ENCODE results near the gene CHD6. TPM values are rescaled to one million over a fixed set of nuclear protein-coding genes. Genes with fewer than 3 reads are reported as not detected.

Gene CHD6
- total RNA-seq: 33.1 TPM

- peak; percentile 92 to 99 (median 99) for DNase-seq (ENCODE audit: low read depth in 2 of 3, low spot score in 2 of 3)
Observed at GRCh38 chr20:41617902-41618806, at the start of gene CHD6. CHD6 (minus strand) TSS chr20:41618377; CDS start chr20:41551337, 67,040 bp downstream.

- DNase-seq (ENCODE audit: low read depth in 2 of 3, low spot score in 2 of 3): peak in 1 of 3 donors; percentile 42
Observed at GRCh38 chr20:41664584-41664983, 46.4 kb upstream of the CHD6 start.

- peak in 1 of 3 donors; percentile 47 for DNase-seq (ENCODE audit: low read depth in 2 of 3, low spot score in 2 of 3)
Observed at GRCh38 chr20:41657655-41658054, 39.5 kb upstream of the CHD6 start.

- DNase-seq (ENCODE audit: low read depth in 2 of 3, low spot score in 2 of 3): no peak
Observed at GRCh38 chr20:41655962-41656618, 37.9 kb upstream of the CHD6 start.

GRCh38 chr20:41654884-41655283, 36.7 kb upstream of the CHD6 start:
- peak in 1 of 3 donors; percentile 16 for DNase-seq (ENCODE audit: low read depth in 2 of 3, low spot score in 2 of 3)

- DNase-seq (ENCODE audit: low read depth in 2 of 3, low spot score in 2 of 3): no peak
Observed at GRCh38 chr20:41654292-41654691, 36.1 kb upstream of the CHD6 start.

GRCh38 chr20:41650231-41650948, 32.2 kb upstream of the CHD6 start:
- DNase-seq (ENCODE audit: low read depth in 2 of 3, low spot score in 2 of 3): no peak

- no peak for DNase-seq (ENCODE audit: low read depth in 2 of 3, low spot score in 2 of 3)
Observed at GRCh38 chr20:41649489-41649888, 31.3 kb upstream of the CHD6 start.

GRCh38 chr20:41645372-41645771, 27.2 kb upstream of the CHD6 start:
- DNase-seq (ENCODE audit: low read depth in 2 of 3, low spot score in 2 of 3): no peak

GRCh38 chr20:41643504-41643938, 25.3 kb upstream of the CHD6 start:
- DNase-seq (ENCODE audit: low read depth in 2 of 3, low spot score in 2 of 3): peak in 2 of 3 donors; percentile 34 to 67

GRCh38 chr20:41639630-41640029, 21.5 kb upstream of the CHD6 start:
- no peak for DNase-seq (ENCODE audit: low read depth in 2 of 3, low spot score in 2 of 3)

- DNase-seq (ENCODE audit: low read depth in 2 of 3, low spot score in 2 of 3): no peak
Observed at GRCh38 chr20:41638456-41638855, 20.3 kb upstream of the CHD6 start.

GRCh38 chr20:41635158-41635557, 17.0 kb upstream of the CHD6 start:
- no peak for DNase-seq (ENCODE audit: low read depth in 2 of 3, low spot score in 2 of 3)

- peak in 2 of 3 donors; percentile 46 to 82 for DNase-seq (ENCODE audit: low read depth in 2 of 3, low spot score in 2 of 3)
Observed at GRCh38 chr20:41632896-41633295, 14.7 kb upstream of the CHD6 start.

- no peak for DNase-seq (ENCODE audit: low read depth in 2 of 3, low spot score in 2 of 3)
Observed at GRCh38 chr20:41631826-41632225, 13.6 kb upstream of the CHD6 start.

GRCh38 chr20:41630846-41631245, 12.7 kb upstream of the CHD6 start:
- DNase-seq (ENCODE audit: low read depth in 2 of 3, low spot score in 2 of 3): no peak

- no peak for DNase-seq (ENCODE audit: low read depth in 2 of 3, low spot score in 2 of 3)
Observed at GRCh38 chr20:41627611-41628244, 9.6 kb upstream of the CHD6 start.

GRCh38 chr20:41627001-41627495, 8.9 kb upstream of the CHD6 start:
- DNase-seq (ENCODE audit: low read depth in 2 of 3, low spot score in 2 of 3): no peak

GRCh38 chr20:41623625-41624375, 5.6 kb upstream of the CHD6 start:
- DNase-seq (ENCODE audit: low read depth in 2 of 3, low spot score in 2 of 3): no peak

GRCh38 chr20:41622584-41622983, 4.4 kb upstream of the CHD6 start:
- no peak for DNase-seq (ENCODE audit: low read depth in 2 of 3, low spot score in 2 of 3)

Measured in hematopoietic multipotent progenitor cell (in vitro differentiated cells).